Stimulated activated CD8-positive, alpha-beta memory T cell treated with anti-CD3 and anti-CD28 coated beads, Interleukin-7, amount 100 ng/mL, for 4 hours (primary cell): Measurements from ENCODE around the gene SCIN.
"Not testable (repeated sequence)": the region's sequence is repeated elsewhere in the genome, so short reads cannot be mapped to it uniquely, and the experiment has no call there.

Source experiments
- DNase-seq, 2 donors: peaks; one replicate each; pipeline ENCODE4 v3.0.0-alpha.2; 2020; ENCODE audit warnings: low read depth in 2 of 2

Gene SCIN

GRCh38 chr7:12647364-12648219 lies 77.1 kb downstream of the SCIN start:
- DNase-seq: no peak

- no peak for DNase-seq
Measured at GRCh38 chr7:12648704-12649261, 78.3 kb downstream of the SCIN start.

GRCh38 chr7:12649348-12649747 lies 78.8 kb downstream of the SCIN start:
- no peak for DNase-seq

- no peak for DNase-seq
Measured at GRCh38 chr7:12650080-12650479, 79.6 kb downstream of the SCIN start.

- no peak for DNase-seq
Measured at GRCh38 chr7:12653110-12653509, 82.6 kb downstream of the SCIN start.

- DNase-seq: no peak
Measured at GRCh38 chr7:12653518-12653917, 83.0 kb downstream of the SCIN start.

- no peak for DNase-seq
Measured at GRCh38 chr7:12655161-12655560, 84.6 kb downstream of the SCIN start.

GRCh38 chr7:12660423-12660822 lies 89.9 kb downstream of the SCIN start:
- DNase-seq: not testable (repeated sequence)

GRCh38 chr7:12660986-12661385 lies 90.5 kb downstream of the SCIN start:
- DNase-seq: not testable (repeated sequence)

- DNase-seq: no peak
Measured at GRCh38 chr7:12661581-12661980, 91.1 kb downstream of the SCIN start.

- no peak for DNase-seq
Measured at GRCh38 chr7:12670000-12670729, 99.6 kb downstream of the SCIN start.

- DNase-seq: no peak
Measured at GRCh38 chr7:12670743-12671520, 100.4 kb downstream of the SCIN start.

GRCh38 chr7:12673436-12673835 lies 102.9 kb downstream of the SCIN start:
- DNase-seq: not testable (repeated sequence)

- DNase-seq: no peak
Measured at GRCh38 chr7:12674053-12674452, 103.5 kb downstream of the SCIN start.

GRCh38 chr7:12674861-12675260 lies 104.3 kb downstream of the SCIN start:
- DNase-seq: no peak

- DNase-seq: no peak
Measured at GRCh38 chr7:12683678-12684585, 113.4 kb downstream of the SCIN start.

- DNase-seq: no peak
Measured at GRCh38 chr7:12684733-12685132, 114.2 kb downstream of the SCIN start.

- DNase-seq: peak in 1 of 2 donors; percentile 4
Measured at GRCh38 chr7:12685550-12685949, 115.0 kb downstream of the SCIN start.

- DNase-seq: peak; percentile 87 to 93
Measured at GRCh38 chr7:12686234-12686890, 115.8 kb downstream of the SCIN start.
